GM21529 (cell line): Measurements from ENCODE around the gene SLC24A3.
A peak's percentile ranks its signal among the peaks of the same experiment; 100 is the strongest.

Experiments
- ATAC-seq: cut with Tn5 transposase; IDR thresholded peaks from one replicate; pipeline ENCODE4 v1.9.1; 2021; ENCODE audit not compliant: unreplicated experiment

The SLC24A3 gene

GRCh38 chr20:19336631-19337030 is 124.2 kb downstream of the SLC24A3 start:
- no peak for ATAC-seq

- no peak for ATAC-seq
These were observed 125.9 kb downstream of the SLC24A3 start for GRCh38 chr20:19338380-19338779.

GRCh38 chr20:19338960-19339359 is 126.5 kb downstream of the SLC24A3 start:
- ATAC-seq, result no peak

GRCh38 chr20:19341348-19342053 is 129.1 kb downstream of the SLC24A3 start:
- no peak for ATAC-seq

GRCh38 chr20:19344341-19344740 is 131.9 kb downstream of the SLC24A3 start:
- no peak for ATAC-seq

- peak; percentile 72 for ATAC-seq
These were observed 135.6 kb downstream of the SLC24A3 start for GRCh38 chr20:19347943-19348456.

GRCh38 chr20:19348582-19348981 is 136.1 kb downstream of the SLC24A3 start:
- ATAC-seq, result no peak

- no peak for ATAC-seq
These were observed 137.4 kb downstream of the SLC24A3 start for GRCh38 chr20:19349879-19350278.

- ATAC-seq, result no peak
These were observed 139.1 kb downstream of the SLC24A3 start for GRCh38 chr20:19351542-19351941.

- no peak for ATAC-seq
These were observed 142.5 kb downstream of the SLC24A3 start for GRCh38 chr20:19354950-19355349.

- no peak for ATAC-seq
These were observed 149.3 kb downstream of the SLC24A3 start for GRCh38 chr20:19361790-19362189.

- ATAC-seq, result no peak
These were observed 151.0 kb downstream of the SLC24A3 start for GRCh38 chr20:19363476-19363875.

GRCh38 chr20:19367591-19367990 is 155.1 kb downstream of the SLC24A3 start:
- ATAC-seq, result no peak

- no peak for ATAC-seq
These were observed 155.9 kb downstream of the SLC24A3 start for GRCh38 chr20:19368351-19368750.

GRCh38 chr20:19370076-19371075 is 157.9 kb downstream of the SLC24A3 start:
- ATAC-seq, result no peak

- ATAC-seq, result no peak
These were observed 158.7 kb downstream of the SLC24A3 start for GRCh38 chr20:19371112-19371511.

GRCh38 chr20:19374216-19374615 is 161.8 kb downstream of the SLC24A3 start:
- no peak for ATAC-seq

GRCh38 chr20:19375395-19375794 is 163.0 kb downstream of the SLC24A3 start:
- no peak for ATAC-seq

GRCh38 chr20:19375801-19376200 is 163.4 kb downstream of the SLC24A3 start:
- ATAC-seq, result no peak

GRCh38 chr20:19376451-19377229 is 164.2 kb downstream of the SLC24A3 start:
- no peak for ATAC-seq

- ATAC-seq, result no peak
These were observed 165.6 kb downstream of the SLC24A3 start for GRCh38 chr20:19378058-19378457.
